ENCODE results near the gene NOL9.
"Not testable (repeated sequence)": the region's sequence is repeated elsewhere in the genome, so short reads cannot be mapped to it uniquely, and the experiment has no call there.

NOL9 gene

GRCh38 chr1:6497215-6497866 lies 57.0 kb downstream of the NOL9 start:
- H3K4me1 Mint-ChIP-seq: peaks cover 6% of the 10 kb centered on the region
- H3K27ac Mint-ChIP-seq: no peak overlapping the region
- no peaks in the 10 kb centered on the region for H3K9me3 Mint-ChIP-seq
- peak; percentile 59 for ATAC-seq
- H3K4me3 Mint-ChIP-seq: peak overlapping the region; percentile 56
- peaks cover 57% of the 10 kb centered on the region for H3K27me3 Mint-ChIP-seq
- H3K36me3 Mint-ChIP-seq: no peaks in the 10 kb centered on the region

DNA sequence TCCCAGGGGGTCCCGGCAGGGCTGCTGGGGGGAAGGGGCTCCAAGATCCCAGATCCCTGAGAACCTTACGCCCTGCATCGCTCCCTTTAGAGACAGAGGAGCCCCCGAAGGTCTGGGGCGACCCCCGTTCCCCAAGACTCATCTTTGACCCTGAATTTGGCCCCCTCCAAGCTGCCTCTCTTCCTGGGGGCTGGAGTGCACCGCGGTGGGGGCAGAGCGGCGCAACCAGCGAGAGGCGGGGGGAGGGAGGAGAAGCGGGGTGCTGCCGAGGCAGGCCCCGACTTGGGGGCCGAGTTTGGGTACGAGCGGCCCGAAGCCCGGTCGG lies 57.5 kb downstream of the NOL9 start:
- Mint-ChIP-seq H3K4me3 (peak overlapping the region; percentile 66), H3K4me1 (peaks cover 7% of the 10 kb centered on the region), H3K27ac (no peak overlapping the region), H3K9me3 (no peaks in the 10 kb centered on the region), H3K36me3 (no peaks in the 10 kb centered on the region), H3K27me3 (peaks cover 52% of the 10 kb centered on the region)
- ATAC-seq: no peak

DNA sequence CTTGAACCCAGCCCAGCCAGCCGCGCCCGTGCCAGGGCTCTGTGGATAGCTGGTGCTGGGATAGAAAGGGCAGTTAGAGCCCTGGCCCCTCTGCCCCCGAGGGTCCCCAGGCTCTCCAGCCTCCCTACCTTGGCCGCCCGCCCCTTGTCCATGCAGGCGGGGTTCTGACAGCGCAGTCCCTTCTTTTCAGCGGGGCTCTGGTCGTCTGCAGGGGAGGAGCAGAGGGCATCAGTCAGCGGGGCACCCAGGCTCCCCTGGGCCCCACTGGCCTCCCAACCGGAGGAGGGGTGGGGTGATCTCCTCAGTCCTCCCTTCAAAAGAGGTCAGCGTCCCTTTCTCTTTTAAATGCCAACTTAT lies 58.0 kb downstream of the NOL9 start:
- Mint-ChIP-seq H3K36me3 (no peaks in the 10 kb centered on the region), H3K4me3 (no peak overlapping the region), H3K9me3 (no peaks in the 10 kb centered on the region), H3K4me1 (peaks cover 13% of the 10 kb centered on the region), H3K27me3 (peaks cover 47% of the 10 kb centered on the region), H3K27ac (no peak overlapping the region)
- ATAC-seq: no peak

GRCh38 chr1:6495540-6496364 lies 58.6 kb downstream of the NOL9 start:
- Mint-ChIP-seq H3K36me3 (no peaks in the 10 kb centered on the region), H3K4me1 (peaks cover 16% of the 10 kb centered on the region), H3K27ac (no peak overlapping the region), H3K4me3 (no peak overlapping the region), H3K27me3 (peaks cover 41% of the 10 kb centered on the region), H3K9me3 (no peaks in the 10 kb centered on the region)
- ATAC-seq: no peak

DNA sequence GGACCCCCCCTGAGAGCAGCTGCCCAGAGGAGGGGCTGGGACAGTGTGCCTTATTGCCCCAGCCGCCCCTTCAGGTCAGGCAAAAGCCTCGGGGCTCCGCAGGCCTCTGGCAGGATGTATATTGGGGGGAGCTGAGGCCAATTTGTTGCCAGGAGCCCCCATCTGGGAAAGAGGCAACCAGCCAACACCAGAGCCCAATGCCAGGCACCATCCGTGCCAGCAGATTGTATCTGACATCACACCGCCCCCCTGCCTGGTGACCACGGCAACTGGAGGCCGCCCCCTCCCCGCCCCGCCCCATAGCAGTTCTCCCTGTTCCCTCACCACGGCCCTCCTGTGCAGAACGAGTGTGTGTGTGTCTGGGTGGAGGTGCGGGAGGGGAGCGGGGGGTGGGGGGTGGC lies 59.3 kb downstream of the NOL9 start:
- Mint-ChIP-seq H3K4me3 (no peak overlapping the region), H3K36me3 (no peaks in the 10 kb centered on the region), H3K27ac (no peak overlapping the region), H3K27me3 (peaks cover 34% of the 10 kb centered on the region), H3K9me3 (no peaks in the 10 kb centered on the region), H3K4me1 (peaks cover 20% of the 10 kb centered on the region)
- ATAC-seq: no peak

GRCh38 chr1:6494627-6495026 lies 59.7 kb downstream of the NOL9 start:
- H3K4me1 Mint-ChIP-seq: peaks cover 24% of the 10 kb centered on the region
- H3K4me3 Mint-ChIP-seq: no peak overlapping the region
- peaks cover 30% of the 10 kb centered on the region for H3K27me3 Mint-ChIP-seq
- ATAC-seq: no peak
- no peak overlapping the region for H3K27ac Mint-ChIP-seq
- no peaks in the 10 kb centered on the region for H3K9me3 Mint-ChIP-seq
- no peaks in the 10 kb centered on the region for H3K36me3 Mint-ChIP-seq

DNA sequence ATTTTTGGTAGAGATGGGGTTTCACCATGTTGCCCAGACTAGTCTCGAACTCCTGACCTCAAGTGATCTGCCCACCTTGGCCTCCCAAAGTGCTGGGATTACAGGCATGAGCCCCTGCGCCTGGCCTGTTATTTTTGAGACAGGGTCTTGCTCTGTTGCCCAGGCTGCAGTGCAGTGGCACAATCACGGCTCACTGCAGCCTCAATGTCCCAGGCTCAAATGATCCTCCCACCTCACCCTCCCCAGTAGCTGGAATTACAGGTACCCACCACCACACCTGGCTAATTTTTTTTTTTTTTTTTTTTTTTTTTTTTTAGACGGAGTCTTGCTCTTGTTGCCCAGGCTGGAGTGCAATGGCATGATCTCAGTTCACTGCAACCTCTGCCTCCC lies 60.5 kb downstream of the NOL9 start:
- Mint-ChIP-seq H3K27me3 (peaks cover 22% of the 10 kb centered on the region), H3K4me1 (peaks cover 25% of the 10 kb centered on the region)
- not testable (repeated sequence) for H3K36me3 Mint-ChIP-seq, H3K9me3 Mint-ChIP-seq, H3K4me3 Mint-ChIP-seq, ATAC-seq, H3K27ac Mint-ChIP-seq

DNA sequence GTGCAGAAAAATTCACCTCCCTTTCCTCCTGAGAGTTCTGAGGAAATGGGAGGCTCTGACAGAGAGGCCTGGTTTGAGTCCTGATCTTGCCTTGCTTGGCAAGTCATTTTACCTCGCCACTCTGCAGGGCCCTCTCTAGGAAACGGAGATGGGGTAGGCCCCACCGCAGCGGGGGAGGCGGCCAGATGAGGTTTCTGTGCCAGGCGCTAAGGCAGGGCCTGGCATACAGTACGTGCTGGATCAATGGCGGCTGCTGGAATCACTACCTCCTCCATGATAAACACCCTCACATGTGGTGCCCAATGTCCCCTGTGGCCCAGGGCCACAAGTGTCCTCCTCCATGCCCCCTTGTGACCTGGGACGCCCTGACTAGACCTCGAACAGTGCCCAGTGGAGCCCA lies 62.3 kb downstream of the NOL9 start:
- no peak for ATAC-seq
- Mint-ChIP-seq H3K4me1 (peaks cover 19% of the 10 kb centered on the region), H3K27ac (no peak overlapping the region)

GRCh38 chr1:6491480-6491962 lies 62.8 kb downstream of the NOL9 start, which contains the start of gene PLEKHG5:
PLEKHG5 (minus strand) TSS chr1:6491667; CDS start chr1:6477571, 14,096 bp downstream.
- H3K27me3 Mint-ChIP-seq: peaks cover 22% of the 10 kb centered on the region
- peak within 1 kb of the TSS; percentile 0 for H3K27ac Mint-ChIP-seq
- H3K9me3 Mint-ChIP-seq: no peaks in the 10 kb centered on the region
- H3K4me3 Mint-ChIP-seq: peak within 1 kb of the TSS; percentile 78
- H3K36me3 Mint-ChIP-seq: no peaks in the 10 kb centered on the region
- ATAC-seq: no peak
- peaks cover 21% of the 10 kb centered on the region for H3K4me1 Mint-ChIP-seq

More for the DNA sequence above, 62.3 kb downstream of the NOL9 start:
- no peaks in the 10 kb centered on the region for H3K36me3 Mint-ChIP-seq
- H3K4me3 Mint-ChIP-seq: peak overlapping the region; percentile 78
- peaks cover 17% of the 10 kb centered on the region for H3K27me3 Mint-ChIP-seq
- H3K9me3 Mint-ChIP-seq: no peaks in the 10 kb centered on the region

DNA sequence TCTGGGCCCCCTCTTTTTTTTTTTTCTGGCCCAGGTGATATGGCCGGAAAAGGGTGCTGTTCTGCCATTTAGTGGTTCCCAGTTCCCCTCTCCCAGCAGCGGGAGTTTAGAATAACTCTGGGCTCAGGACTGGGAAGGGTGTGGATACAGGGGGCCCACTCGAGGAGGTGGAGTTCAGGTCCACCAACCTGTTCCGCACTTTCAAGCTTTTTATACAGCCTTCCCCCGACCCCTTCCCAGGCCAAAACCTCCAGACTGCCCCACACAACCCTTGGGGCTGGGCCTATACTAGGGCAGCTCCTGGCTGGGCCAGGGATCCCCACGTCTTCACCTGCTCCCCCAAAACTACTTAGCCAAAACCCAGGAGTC lies 63.2 kb downstream of the NOL9 start:
- Mint-ChIP-seq H3K36me3 (no peaks in the 10 kb centered on the region), H3K4me3 (peak overlapping the region; percentile 78), H3K27ac (peak overlapping the region; percentile 0), H3K4me1 (peaks cover 26% of the 10 kb centered on the region), H3K27me3 (peaks cover 24% of the 10 kb centered on the region), H3K9me3 (no peaks in the 10 kb centered on the region)
- no peak for ATAC-seq

DNA sequence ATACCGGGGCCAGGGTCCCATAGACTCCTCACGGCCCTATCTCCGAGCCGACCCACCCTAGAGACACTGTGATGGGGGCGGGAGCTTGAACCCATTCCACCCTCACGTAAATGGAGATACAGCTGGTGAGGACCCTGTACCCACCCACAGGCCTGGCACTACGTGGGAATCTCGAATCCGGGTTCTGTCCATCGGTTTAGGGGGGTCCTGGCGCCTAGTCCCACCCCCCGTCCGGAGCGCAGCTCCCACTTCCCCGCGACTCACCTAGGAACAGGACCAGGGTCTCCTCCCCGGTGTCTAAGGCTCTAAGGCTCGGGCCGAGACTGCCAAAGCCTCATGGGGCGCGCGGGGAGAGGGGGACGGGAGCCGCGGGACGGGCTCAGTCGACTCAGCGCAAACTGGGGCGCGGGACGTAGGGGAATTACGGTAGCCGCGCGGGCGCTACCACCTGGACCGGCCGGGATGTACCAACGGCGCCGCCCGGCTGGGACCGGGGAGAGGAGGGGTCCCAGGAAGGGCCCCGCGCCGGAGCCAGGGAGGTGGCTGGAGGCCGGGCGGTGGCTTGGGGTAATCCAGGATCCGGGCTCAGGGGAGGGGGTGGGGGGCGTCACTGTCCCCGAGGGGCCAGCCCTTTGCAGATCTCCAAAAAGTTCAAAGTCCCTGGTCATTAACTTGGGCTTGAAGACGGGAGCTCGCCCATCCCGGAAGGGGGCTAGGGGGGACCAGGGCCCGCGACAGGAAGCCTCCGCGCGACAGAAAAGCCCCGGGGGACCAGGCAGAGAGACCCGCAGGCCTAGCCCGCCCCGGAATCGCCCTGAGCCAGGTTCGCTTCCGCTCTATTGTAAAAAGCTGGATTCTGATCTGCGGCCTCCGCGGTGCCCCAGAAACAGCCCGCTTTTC lies 63.9 kb downstream of the NOL9 start:
- ATAC-seq: peak; percentile 68
- H3K4me1 Mint-ChIP-seq: peaks cover 32% of the 10 kb centered on the region
- H3K36me3 Mint-ChIP-seq: no peaks in the 10 kb centered on the region
- H3K27ac Mint-ChIP-seq: peak overlapping the region; percentile 0
- no peaks in the 10 kb centered on the region for H3K9me3 Mint-ChIP-seq
- peak overlapping the region; percentile 78 for H3K4me3 Mint-ChIP-seq
- H3K27me3 Mint-ChIP-seq: peaks cover 24% of the 10 kb centered on the region

- no peaks in the 10 kb centered on the region for H3K36me3 Mint-ChIP-seq
Measured at GRCh38 chr1:6489799-6490180, 64.5 kb downstream of the NOL9 start.

DNA sequence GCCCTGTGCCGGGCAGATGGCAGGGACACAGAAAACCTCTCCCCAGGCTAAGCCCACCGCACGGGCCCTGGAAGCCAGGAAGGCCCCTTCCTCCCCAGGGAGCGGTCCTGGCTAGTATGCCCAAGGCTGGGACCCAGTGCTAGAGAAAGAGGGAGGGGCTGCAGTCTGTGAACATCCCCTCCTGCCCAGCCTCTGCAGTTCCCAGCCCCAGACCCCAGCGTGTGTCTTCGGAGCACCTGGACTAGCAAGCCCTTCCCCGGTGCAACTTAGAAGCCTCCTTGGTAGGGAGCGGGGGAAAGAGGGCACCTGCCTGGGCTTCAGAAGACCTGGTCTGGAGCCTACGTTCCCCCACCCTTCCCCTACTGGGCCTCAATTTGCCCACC lies 64.9 kb downstream of the NOL9 start:
- peaks cover 33% of the 10 kb centered on the region for H3K27me3 Mint-ChIP-seq
- H3K9me3 Mint-ChIP-seq: no peaks in the 10 kb centered on the region
- no peak overlapping the region for H3K27ac Mint-ChIP-seq
- no peaks in the 10 kb centered on the region for H3K36me3 Mint-ChIP-seq
- H3K4me1 Mint-ChIP-seq: peaks cover 32% of the 10 kb centered on the region
- ATAC-seq: no peak
- H3K4me3 Mint-ChIP-seq: no peak overlapping the region

More at GRCh38 chr1:6489799-6490180, 64.5 kb downstream of the NOL9 start:
- Mint-ChIP-seq H3K4me3 (peak overlapping the region; percentile 78), H3K27me3 (peaks cover 29% of the 10 kb centered on the region), H3K9me3 (no peaks in the 10 kb centered on the region), H3K4me1 (peaks cover 32% of the 10 kb centered on the region), H3K27ac (peak overlapping the region; percentile 0)
- peak; percentile 77 for ATAC-seq

DNA sequence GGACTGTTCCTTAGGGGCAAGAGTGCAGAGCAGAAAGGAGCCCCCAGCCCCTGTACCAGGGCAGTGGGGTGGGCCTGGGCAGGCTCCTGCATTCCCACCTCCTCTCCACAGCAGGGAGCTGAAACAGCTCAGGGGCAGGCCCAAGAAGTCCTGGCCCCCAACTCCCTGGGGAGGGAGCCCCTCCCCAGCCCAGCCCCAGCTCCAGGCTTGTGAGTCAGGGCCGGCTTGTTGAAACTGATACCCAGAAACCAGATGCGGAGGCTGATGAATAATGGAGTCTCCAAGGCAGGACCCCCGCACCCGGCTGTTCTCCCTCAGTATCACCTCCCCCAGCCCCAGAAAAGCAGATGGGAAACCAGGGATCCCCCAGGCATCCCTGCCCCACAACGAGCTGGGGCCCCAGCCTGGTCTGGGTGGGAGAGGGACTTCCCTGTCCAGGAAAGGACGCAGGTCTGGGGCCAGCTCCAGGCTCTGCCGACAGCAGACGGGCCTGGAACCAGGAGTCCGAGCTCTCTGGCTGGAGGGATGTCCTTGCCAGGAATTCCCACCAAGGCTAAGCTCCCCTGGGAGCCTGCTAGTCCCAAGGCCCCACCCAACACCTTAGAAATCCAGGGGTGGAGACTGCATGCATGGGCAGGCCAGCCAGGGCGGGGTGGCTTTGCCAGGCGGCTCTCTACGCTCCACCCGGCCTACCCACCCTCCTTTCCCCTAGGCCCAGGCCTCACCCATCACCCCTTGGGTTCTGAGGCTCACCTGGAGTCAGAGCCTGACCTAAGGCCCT lies 65.5 kb downstream of the NOL9 start:
- H3K27ac Mint-ChIP-seq: no peak overlapping the region
- peaks cover 39% of the 10 kb centered on the region for H3K27me3 Mint-ChIP-seq
- H3K4me1 Mint-ChIP-seq: peaks cover 32% of the 10 kb centered on the region
- H3K9me3 Mint-ChIP-seq: no peaks in the 10 kb centered on the region
- H3K36me3 Mint-ChIP-seq: no peaks in the 10 kb centered on the region
- ATAC-seq: no peak
- no peak overlapping the region for H3K4me3 Mint-ChIP-seq
